Endodermal cell (in vitro differentiated cells): ENCODE measurements around the gene PLXNA2. TPM values are rescaled to one million over a fixed set of nuclear protein-coding genes. Genes with fewer than 3 reads are reported as not detected.

ENCODE experiments used
- DNase-seq: peaks from one replicate; pipeline ENCODE4 v3.0.0-alpha.2; 2017
- H3K27ac ChIP-seq: 2 replicates; pipeline ENCODE4 v1.5.1; 2013; ENCODE audit warnings: mild to moderate bottlenecking, low read depth, low read length, moderate library complexity
- H3K27me3 ChIP-seq: 2 replicates; pipeline ENCODE4 v1.6.1; 2013; ENCODE audit warnings: mild to moderate bottlenecking, low read length, moderate library complexity; ENCODE audit not compliant: insufficient read depth, control insufficient read depth, poor library complexity, severe bottlenecking
- H3K36me3 ChIP-seq: 2 replicates; pipeline ENCODE4 v1.7.0; 2013; ENCODE audit warnings: mild to moderate bottlenecking, low read length, moderate library complexity; ENCODE audit not compliant: control insufficient read depth, insufficient read depth
- H3K4me1 ChIP-seq: one replicate; pipeline ENCODE4 v1.7.0; 2013; ENCODE audit warnings: low read length; ENCODE audit not compliant: control insufficient read depth, insufficient read depth
- H3K4me3 ChIP-seq: 2 replicates; pipeline ENCODE4 v1.5.1; 2013; ENCODE audit warnings: mild to moderate bottlenecking, low read length, moderate library complexity
- H3K9ac ChIP-seq: 2 replicates; pipeline ENCODE4 v1.6.1; 2013; ENCODE audit warnings: mild to moderate bottlenecking, low read length, moderate library complexity; ENCODE audit not compliant: poor library complexity, severe bottlenecking; ENCODE audit errors: extremely low read depth
- H3K9me3 ChIP-seq: 2 replicates; pipeline ENCODE4 v1.6.1; 2013; ENCODE audit warnings: mild to moderate bottlenecking, low read length, moderate library complexity; ENCODE audit not compliant: control insufficient read depth
- H3K27ac Mint-ChIP-seq: 2 replicates; pipeline ENCODE4 v1.8.0; 2020; ENCODE audit warnings: mixed read lengths
- H3K27me3 Mint-ChIP-seq: 2 replicates; pipeline ENCODE4 v1.8.0; 2021; ENCODE audit warnings: mild to moderate bottlenecking, mixed read lengths; ENCODE audit not compliant: insufficient read depth
- H3K36me3 Mint-ChIP-seq: 2 replicates; pipeline ENCODE4 v1.8.0; 2020; ENCODE audit warnings: low read depth, mixed read lengths
- H3K4me1 Mint-ChIP-seq: 2 replicates; pipeline ENCODE4 v1.8.0; 2020; ENCODE audit warnings: mixed read lengths
- H3K4me3 Mint-ChIP-seq: 2 replicates; pipeline ENCODE4 v1.8.0; 2020; ENCODE audit warnings: mild to moderate bottlenecking, moderate library complexity, mixed read lengths
- H3K9me3 Mint-ChIP-seq: 2 replicates; pipeline ENCODE4 v1.8.0; 2020; ENCODE audit warnings: mild to moderate bottlenecking, mixed read lengths
- WGBS, 2 experiments: methylation state at CpG; one replicate each; pipeline versions ENCODE4 v1.1.5 to v1.1.7; 2013; ENCODE audit warnings: missing lambda C conversion rate in 2 of 2, mixed read lengths in 1 of 2; ENCODE audit not compliant: insufficient coverage in 1 of 2, insufficient read length in 1 of 2; 5-methylcytosine and 5-hydroxymethylcytosine counted together
- total RNA-seq, 2 donors: library from RNA; stranded (reverse); fragmentation: NEBNext Ultra II Directional in 1 of 2; extraction: Animal tissue kit (Norgen Biotek cat#: 25700) in 1 of 2; gene quantifications; 2 replicates in 1 of 2; 3 replicates in 1 of 2; pipeline ENCODE4 v1.2.1, GENCODE V29; 2021
- TF ChIP-seq, protein P1 (sequence below): fragments of 200-600 bp; sonication (generic); conservative IDR thresholded peaks from 2 replicates; pipeline ENCODE4 v1.5.0; 2021; ENCODE audit warnings: antibody characterized with exemption, mild to moderate bottlenecking

Gene PLXNA2
- total RNA-seq, 2 donors from 2014 or later: 61.2 to 86.1 TPM

- H3K4me3 ChIP-seq: no peak overlapping the region
- peaks cover 56% of the 10 kb centered on the region for H3K4me1 Mint-ChIP-seq
- peaks cover 9% of the 10 kb centered on the region for H3K27me3 Mint-ChIP-seq
- H3K36me3 Mint-ChIP-seq: no peaks in the 10 kb centered on the region
- peaks cover 10% of the 10 kb centered on the region for H3K4me1 ChIP-seq
- H3K27ac Mint-ChIP-seq: no peak overlapping the region
- H3K9me3 ChIP-seq: no peaks in the 10 kb centered on the region
- no peaks in the 10 kb centered on the region for H3K27me3 ChIP-seq
- WGBS, 2 experiments: 89 to 92% methylated on average over 2 to 5 of the region's 5 CpGs
- no peak overlapping the region for H3K4me3 Mint-ChIP-seq
- TF ChIP-seq, protein P1, sequence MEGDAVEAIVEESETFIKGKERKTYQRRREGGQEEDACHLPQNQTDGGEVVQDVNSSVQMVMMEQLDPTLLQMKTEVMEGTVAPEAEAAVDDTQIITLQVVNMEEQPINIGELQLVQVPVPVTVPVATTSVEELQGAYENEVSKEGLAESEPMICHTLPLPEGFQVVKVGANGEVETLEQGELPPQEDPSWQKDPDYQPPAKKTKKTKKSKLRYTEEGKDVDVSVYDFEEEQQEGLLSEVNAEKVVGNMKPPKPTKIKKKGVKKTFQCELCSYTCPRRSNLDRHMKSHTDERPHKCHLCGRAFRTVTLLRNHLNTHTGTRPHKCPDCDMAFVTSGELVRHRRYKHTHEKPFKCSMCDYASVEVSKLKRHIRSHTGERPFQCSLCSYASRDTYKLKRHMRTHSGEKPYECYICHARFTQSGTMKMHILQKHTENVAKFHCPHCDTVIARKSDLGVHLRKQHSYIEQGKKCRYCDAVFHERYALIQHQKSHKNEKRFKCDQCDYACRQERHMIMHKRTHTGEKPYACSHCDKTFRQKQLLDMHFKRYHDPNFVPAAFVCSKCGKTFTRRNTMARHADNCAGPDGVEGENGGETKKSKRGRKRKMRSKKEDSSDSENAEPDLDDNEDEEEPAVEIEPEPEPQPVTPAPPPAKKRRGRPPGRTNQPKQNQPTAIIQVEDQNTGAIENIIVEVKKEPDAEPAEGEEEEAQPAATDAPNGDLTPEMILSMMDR: no peak
- H3K9ac ChIP-seq: no peak overlapping the region
- H3K27ac ChIP-seq: no peak overlapping the region
- peak; percentile 44 for DNase-seq
- H3K36me3 ChIP-seq: no peaks in the 10 kb centered on the region
- no peaks in the 10 kb centered on the region for H3K9me3 Mint-ChIP-seq
These were observed 5.0 kb upstream of the PLXNA2 start for GRCh38 chr1:208248991-208249696.

DNA sequence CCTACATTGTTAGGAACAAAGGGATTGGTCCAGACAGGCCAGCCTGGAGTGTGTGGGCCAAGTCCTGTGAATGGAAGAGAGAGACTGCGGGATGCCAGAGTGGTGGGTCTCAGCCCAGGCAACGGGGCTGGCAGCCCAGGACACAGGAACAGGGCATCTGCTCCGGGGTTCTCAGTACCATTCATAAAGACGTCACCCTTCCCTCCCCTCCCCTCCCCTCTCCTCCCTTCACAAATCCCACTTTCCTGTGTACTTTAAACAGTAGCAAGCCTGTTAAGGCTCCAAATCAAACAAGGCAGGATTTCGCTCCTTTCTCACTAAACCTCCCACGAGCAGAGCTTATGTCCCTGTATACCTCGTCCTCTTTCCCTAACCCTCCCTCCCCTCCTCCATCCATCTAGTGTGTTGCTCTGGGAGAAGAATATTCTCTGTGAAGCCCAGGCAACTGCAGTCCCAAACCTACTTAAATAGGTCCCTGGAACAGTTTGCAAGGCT lies 4.2 kb upstream of the PLXNA2 start:
- H3K9me3 Mint-ChIP-seq: no peaks in the 10 kb centered on the region
- H3K36me3 Mint-ChIP-seq: no peaks in the 10 kb centered on the region
- Histone ChIP-seq H3K4me3 (no peak overlapping the region), H3K9me3 (no peaks in the 10 kb centered on the region), H3K9ac (no peak overlapping the region), H3K4me1 (peaks cover 10% of the 10 kb centered on the region), H3K27me3 (no peaks in the 10 kb centered on the region), H3K27ac (no peak overlapping the region), H3K36me3 (no peaks in the 10 kb centered on the region)
- H3K4me1 Mint-ChIP-seq: peaks cover 54% of the 10 kb centered on the region
- no peak overlapping the region for H3K27ac Mint-ChIP-seq
- WGBS, 2 experiments: 61 to 72% methylated on average over 3 to 7 of the region's 7 CpGs
- DNase-seq: peak; percentile 35
- H3K4me3 Mint-ChIP-seq: no peak overlapping the region
- TF ChIP-seq, protein P1: no peak
- H3K27me3 Mint-ChIP-seq: peaks cover 10% of the 10 kb centered on the region

GRCh38 chr1:208247696-208248095 lies 3.5 kb upstream of the PLXNA2 start:
- H3K4me3 Mint-ChIP-seq: no peak overlapping the region
- H3K4me3 ChIP-seq: no peak overlapping the region
- peaks cover 4% of the 10 kb centered on the region for H3K36me3 ChIP-seq
- H3K9ac ChIP-seq: no peak overlapping the region
- DNase-seq: peak; percentile 41
- H3K27ac ChIP-seq: no peak overlapping the region
- H3K9me3 ChIP-seq: no peaks in the 10 kb centered on the region
- H3K27ac Mint-ChIP-seq: no peak overlapping the region
- H3K4me1 Mint-ChIP-seq: peaks cover 48% of the 10 kb centered on the region
- no peaks in the 10 kb centered on the region for H3K27me3 ChIP-seq
- H3K4me1 ChIP-seq: peaks cover 10% of the 10 kb centered on the region
- 96 to 100% methylated on average over 2 to 5 of the region's 5 CpGs for WGBS, 2 experiments
- no peaks in the 10 kb centered on the region for H3K36me3 Mint-ChIP-seq
- TF ChIP-seq, protein P1: no peak
- H3K9me3 Mint-ChIP-seq: no peaks in the 10 kb centered on the region
- H3K27me3 Mint-ChIP-seq: peaks cover 14% of the 10 kb centered on the region
